Activated naive CD8-positive, alpha-beta T cell (primary cell): ENCODE measurements around the gene ZP3.
A peak's percentile ranks its signal among the peaks of the same experiment; 100 is the strongest.
"Not testable (repeated sequence)": the region's sequence is repeated elsewhere in the genome, so short reads cannot be mapped to it uniquely, and the experiment has no call there.

Experiments
- H3K27ac Mint-ChIP-seq: one replicate; pipeline ENCODE4 v1.8.0; 2021; ENCODE audit warnings: mixed read lengths
- H3K27me3 Mint-ChIP-seq: one replicate; pipeline ENCODE4 v1.8.0; 2021; ENCODE audit warnings: mixed read lengths
- H3K36me3 Mint-ChIP-seq: one replicate; pipeline ENCODE4 v1.8.0; 2021; ENCODE audit warnings: mixed read lengths
- H3K4me1 Mint-ChIP-seq: one replicate; pipeline ENCODE4 v1.8.0; 2021; ENCODE audit warnings: low read depth, mixed read lengths
- H3K4me3 Mint-ChIP-seq: one replicate; pipeline ENCODE4 v1.8.0; 2021; ENCODE audit warnings: mild to moderate bottlenecking, mixed read lengths
- H3K9me3 Mint-ChIP-seq: one replicate; pipeline ENCODE4 v1.8.0; 2021; ENCODE audit warnings: low read depth, mixed read lengths

The ZP3 gene

GRCh38 chr7:76480403-76481253 is 55.9 kb downstream of the ZP3 start:
- not testable (repeated sequence) for H3K4me1 Mint-ChIP-seq, H3K9me3 Mint-ChIP-seq, H3K36me3 Mint-ChIP-seq, H3K4me3 Mint-ChIP-seq, H3K27me3 Mint-ChIP-seq, H3K27ac Mint-ChIP-seq

GRCh38 chr7:76482660-76483059 is 57.9 kb downstream of the ZP3 start:
- not testable (repeated sequence) for H3K4me3 Mint-ChIP-seq, H3K9me3 Mint-ChIP-seq, H3K36me3 Mint-ChIP-seq, H3K27ac Mint-ChIP-seq, H3K4me1 Mint-ChIP-seq, H3K27me3 Mint-ChIP-seq

GRCh38 chr7:76483081-76483480 is 58.3 kb downstream of the ZP3 start:
- not testable (repeated sequence) for H3K4me1 Mint-ChIP-seq, H3K9me3 Mint-ChIP-seq, H3K27ac Mint-ChIP-seq, H3K36me3 Mint-ChIP-seq, H3K4me3 Mint-ChIP-seq, H3K27me3 Mint-ChIP-seq

GRCh38 chr7:76484456-76484855 is 59.7 kb downstream of the ZP3 start:
- H3K27ac Mint-ChIP-seq, H3K36me3 Mint-ChIP-seq, H3K27me3 Mint-ChIP-seq, H3K9me3 Mint-ChIP-seq, H3K4me3 Mint-ChIP-seq, H3K4me1 Mint-ChIP-seq: not testable (repeated sequence)

- not testable (repeated sequence) for H3K4me3 Mint-ChIP-seq, H3K36me3 Mint-ChIP-seq, H3K9me3 Mint-ChIP-seq, H3K27ac Mint-ChIP-seq, H3K27me3 Mint-ChIP-seq, H3K4me1 Mint-ChIP-seq
These were observed 61.3 kb downstream of the ZP3 start for GRCh38 chr7:76485822-76486610.

GRCh38 chr7:76486618-76487017 is 61.9 kb downstream of the ZP3 start:
- H3K36me3 Mint-ChIP-seq, H3K27me3 Mint-ChIP-seq, H3K4me1 Mint-ChIP-seq, H3K4me3 Mint-ChIP-seq, H3K9me3 Mint-ChIP-seq: not testable (repeated sequence)
- peak overlapping the region; percentile 76 for H3K27ac Mint-ChIP-seq

GRCh38 chr7:76487969-76488368 is 63.2 kb downstream of the ZP3 start:
- not testable (repeated sequence) for H3K27ac Mint-ChIP-seq, H3K36me3 Mint-ChIP-seq, H3K9me3 Mint-ChIP-seq, H3K4me1 Mint-ChIP-seq, H3K4me3 Mint-ChIP-seq, H3K27me3 Mint-ChIP-seq
